HG02798 (cell line): ENCODE data around the gene AIPL1.

Source experiments
- ATAC-seq: cut with Tn5 transposase; IDR thresholded peaks from one replicate; pipeline ENCODE4 v1.9.1; 2021; ENCODE audit warnings: mild to moderate bottlenecking; ENCODE audit not compliant: unreplicated experiment, poor library complexity

AIPL1 gene

GRCh38 chr17:6380915-6381438 is 53.9 kb downstream of the AIPL1 start:
- no peak for ATAC-seq

- no peak for ATAC-seq
These were observed 57.0 kb downstream of the AIPL1 start for GRCh38 chr17:6377906-6378305.

DNA sequence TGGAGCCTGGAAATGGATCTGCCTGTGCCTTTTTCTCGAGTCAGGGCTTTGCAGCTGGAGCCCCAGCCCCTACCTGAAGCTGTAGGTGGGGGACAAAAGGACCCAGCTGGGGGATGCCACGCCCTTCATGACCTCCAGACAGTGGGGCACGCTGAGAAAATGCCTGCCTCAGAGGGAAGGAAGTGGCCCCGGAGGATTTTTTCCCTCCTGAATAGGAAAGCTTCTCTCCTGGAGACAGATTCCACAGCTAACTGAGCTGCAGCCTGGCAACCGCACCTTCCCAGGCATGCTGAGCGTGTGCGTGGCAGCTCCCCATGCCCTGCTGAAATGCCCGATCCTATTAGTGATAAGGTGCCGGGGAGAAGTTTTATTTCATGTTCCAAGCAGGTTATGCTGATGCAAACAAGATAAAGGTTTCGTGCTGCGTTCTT is 58.0 kb downstream of the AIPL1 start:
- no peak for ATAC-seq

DNA sequence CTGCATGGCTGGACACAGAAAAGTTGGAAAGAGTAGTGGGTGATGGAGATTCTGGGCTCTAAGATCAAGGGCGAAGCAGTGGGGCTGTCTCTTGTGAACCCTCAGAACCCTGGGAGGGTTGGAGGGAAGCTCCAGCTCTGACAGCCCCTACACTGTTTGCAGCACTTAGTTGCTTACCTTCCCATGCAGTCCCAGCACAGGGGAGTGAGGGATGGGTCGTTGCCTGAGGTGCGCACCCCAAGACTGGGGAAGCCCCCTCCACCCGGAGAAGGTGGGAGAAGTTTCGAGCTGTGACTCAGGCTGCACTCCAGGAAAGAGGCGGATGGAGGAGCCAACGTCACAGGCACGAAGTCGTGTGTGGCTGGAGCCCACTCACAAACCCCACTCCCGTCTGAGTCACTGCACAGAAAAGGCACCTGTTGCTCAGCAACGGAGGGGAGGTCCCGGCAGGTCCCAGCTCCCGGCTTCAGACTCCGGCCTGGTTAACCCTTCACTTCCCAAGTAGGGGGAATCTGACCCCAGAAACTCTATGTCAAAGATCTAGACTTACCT is 60.1 kb downstream of the AIPL1 start:
- ATAC-seq: no peak

DNA sequence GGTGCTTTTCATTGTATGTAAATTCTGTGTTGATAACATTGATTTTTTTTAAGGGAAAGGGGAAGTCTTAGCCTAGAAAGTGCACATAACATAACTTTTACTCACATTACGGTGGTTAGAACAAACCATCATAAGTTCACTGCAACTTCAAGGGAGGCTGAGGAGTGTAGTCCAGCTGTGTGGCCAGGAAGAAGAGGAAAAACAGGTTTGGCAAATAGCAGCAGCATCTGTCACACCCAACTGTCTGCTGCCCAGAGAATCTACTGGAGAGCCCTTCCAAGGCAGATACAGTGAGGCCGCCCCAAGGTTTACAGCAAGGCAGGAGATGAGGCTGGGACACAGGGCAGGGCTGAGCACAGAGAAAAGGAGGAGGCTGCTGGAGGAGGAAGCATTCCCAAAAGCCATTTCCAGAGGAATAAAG is 60.6 kb downstream of the AIPL1 start:
- ATAC-seq: no peak
